ENCODE measurements around the gene TOR4A.

Gene TOR4A

GRCh38 chr9:137271696-137272076, 5.8 kb upstream of the TOR4A start:
- peaks cover 72% of the 10 kb centered on the region for H3K36me3 ChIP-seq
- TF ChIP-seq CTCF (IDR thresholded peaks at IDR 0.05) = no peak
- H3K9me3 ChIP-seq = no peaks in the 10 kb centered on the region
- peaks cover 2% of the 10 kb centered on the region in 2 experiments for H3K4me1 ChIP-seq (ENCODE audit: control insufficient read depth in 1 of 2, insufficient read depth in 1 of 2, low read depth in 1 of 2, low read length in 1 of 2)
- no peaks in the 10 kb centered on the region for H3K27me3 ChIP-seq
- H3K27ac ChIP-seq = no peak overlapping the region
- H3K4me3 ChIP-seq (ENCODE audit: low read depth in 1 of 2, low read length in 1 of 2) = no peak overlapping the region

GRCh38 chr9:137272241-137273094, 5.1 kb upstream of the TOR4A start:
- H3K9me3 ChIP-seq = no peaks in the 10 kb centered on the region
- no peak overlapping the region for H3K4me3 ChIP-seq (ENCODE audit: low read depth in 1 of 2, low read length in 1 of 2)
- no peaks in the 10 kb centered on the region for H3K27me3 ChIP-seq
- no peak for TF ChIP-seq CTCF (IDR thresholded peaks at IDR 0.05)
- peaks cover 9 to 10% of the 10 kb centered on the region in 2 experiments for H3K4me1 ChIP-seq (ENCODE audit: control insufficient read depth in 1 of 2, insufficient read depth in 1 of 2, low read depth in 1 of 2, low read length in 1 of 2)
- no peak overlapping the region for H3K27ac ChIP-seq
- H3K36me3 ChIP-seq = peaks cover 64% of the 10 kb centered on the region

GRCh38 chr9:137273095-137273490, 4.4 kb upstream of the TOR4A start:
- H3K36me3 ChIP-seq = peaks cover 58% of the 10 kb centered on the region
- H3K9me3 ChIP-seq = no peaks in the 10 kb centered on the region
- H3K4me3 ChIP-seq (ENCODE audit: low read depth in 1 of 2, low read length in 1 of 2) = no peak overlapping the region
- no peaks in the 10 kb centered on the region for H3K27me3 ChIP-seq
- no peak overlapping the region for H3K27ac ChIP-seq
- peaks cover 10 to 11% of the 10 kb centered on the region in 2 experiments for H3K4me1 ChIP-seq (ENCODE audit: control insufficient read depth in 1 of 2, insufficient read depth in 1 of 2, low read depth in 1 of 2, low read length in 1 of 2)
- no peak for TF ChIP-seq CTCF (IDR thresholded peaks at IDR 0.05)

GRCh38 chr9:137273611-137274320, 3.8 kb upstream of the TOR4A start:
- no peaks in the 10 kb centered on the region for H3K9me3 ChIP-seq
- H3K27me3 ChIP-seq = no peaks in the 10 kb centered on the region
- no peak overlapping the region for H3K4me3 ChIP-seq (ENCODE audit: low read depth in 1 of 2, low read length in 1 of 2)
- no peak for TF ChIP-seq CTCF (IDR thresholded peaks at IDR 0.05)
- peaks cover 54% of the 10 kb centered on the region for H3K36me3 ChIP-seq
- H3K4me1 ChIP-seq (ENCODE audit: control insufficient read depth in 1 of 2, insufficient read depth in 1 of 2, low read depth in 1 of 2, low read length in 1 of 2) = peaks cover 10 to 15% of the 10 kb centered on the region in 2 experiments
- H3K27ac ChIP-seq = no peak overlapping the region

- TF ChIP-seq CTCF (IDR thresholded peaks at IDR 0.05) = no peak
- Histone ChIP-seq H3K36me3 (peaks cover 56% of the 10 kb centered on the region), H3K4me3 (ENCODE audit: low read depth in 1 of 2, low read length in 1 of 2) (no peak overlapping the region), H3K27me3 (no peaks in the 10 kb centered on the region), H3K27ac (no peak overlapping the region), H3K4me1 (ENCODE audit: control insufficient read depth in 1 of 2, insufficient read depth in 1 of 2, low read depth in 1 of 2, low read length in 1 of 2) (peaks cover 15% of the 10 kb centered on the region in 2 experiments), H3K9me3 (no peaks in the 10 kb centered on the region)
Observed at GRCh38 chr9:137275203-137275587, 2.3 kb upstream of the TOR4A start.

All from neutrophil (primary cell).